Measurements from ENCODE around the gene LYRM1.
"Not testable (repeated sequence)": the region's sequence is repeated elsewhere in the genome, so short reads cannot be mapped to it uniquely, and the experiment has no call there.

DNA sequence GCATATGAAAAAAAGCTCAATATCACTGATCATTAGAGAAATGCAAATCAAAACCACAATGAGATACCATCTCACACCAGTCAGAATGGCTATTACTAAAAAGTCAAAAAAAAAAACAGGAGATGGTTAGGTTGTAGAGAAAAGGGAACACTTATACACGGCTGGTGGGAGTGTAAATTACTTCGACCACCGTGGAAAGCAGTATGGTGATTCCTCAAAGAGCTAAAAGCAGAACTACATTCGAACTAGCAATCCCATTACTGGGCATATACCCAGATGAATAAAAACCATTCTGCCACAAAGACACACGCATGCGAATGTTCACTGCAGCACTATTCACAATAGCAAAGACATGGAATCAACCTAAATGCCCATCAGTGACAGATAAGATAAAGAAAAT lies 36.2 kb upstream of the LYRM1 start:
- not testable (repeated sequence) for TF ChIP-seq CTCF (IDR thresholded peaks at IDR 0.05; ENCODE audit: low read length); EZH2 (IDR thresholded peaks at IDR 0.05; ENCODE audit: borderline replicate concordance, low read length)
